ENCODE measurements around the gene NTRK3. TPM values are rescaled to one million over a fixed set of nuclear protein-coding genes. Genes with fewer than 3 reads are reported as not detected.

NTRK3 gene
- total RNA-seq, 1 donor from 2014 or later: not detected

DNA sequence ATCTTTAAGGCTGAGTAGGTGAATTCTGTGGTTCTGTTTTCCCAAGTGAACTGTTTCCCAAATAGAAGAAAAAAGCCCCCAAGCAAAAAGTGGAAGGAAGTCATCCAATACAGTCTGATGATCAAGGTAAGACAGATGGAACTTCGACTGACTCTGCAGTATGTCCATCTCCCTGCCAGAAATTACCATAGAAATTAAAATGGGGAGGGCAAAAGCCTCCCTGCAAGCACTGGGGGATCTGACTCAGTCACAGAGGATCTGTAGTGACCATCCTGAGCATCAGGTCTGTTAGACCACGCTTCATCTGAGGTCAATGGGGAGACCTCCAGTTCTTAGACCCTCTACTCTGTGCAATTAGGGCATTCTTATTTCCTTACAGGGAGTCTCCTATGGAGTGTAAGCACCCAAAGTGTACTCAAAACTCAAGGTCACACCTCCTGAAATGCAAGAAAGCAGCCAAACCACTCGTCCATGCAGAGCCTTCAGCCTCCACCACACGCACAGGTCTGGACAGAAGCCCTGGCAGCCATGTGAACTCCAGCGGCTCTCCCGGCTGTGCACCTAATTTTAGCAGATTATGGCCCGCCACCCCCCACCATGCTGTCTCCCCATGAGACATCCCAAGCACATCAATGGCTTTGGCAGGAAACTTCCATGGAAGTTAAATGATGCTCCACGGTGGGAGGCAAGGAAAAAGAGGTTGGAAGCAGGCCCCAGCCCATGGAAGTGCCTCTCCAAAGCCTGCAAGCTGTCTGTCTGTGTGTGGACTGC lies 348.7 kb downstream of the NTRK3 start:
- H3K4me1 Mint-ChIP-seq (ENCODE audit: unreplicated experiment): no peaks in the 10 kb centered on the region
- no peaks in the 10 kb centered on the region for H3K27me3 Mint-ChIP-seq (ENCODE audit: unreplicated experiment)
- no peaks in the 10 kb centered on the region for H3K36me3 Mint-ChIP-seq (ENCODE audit: unreplicated experiment)
- TF ChIP-seq, protein P1, sequence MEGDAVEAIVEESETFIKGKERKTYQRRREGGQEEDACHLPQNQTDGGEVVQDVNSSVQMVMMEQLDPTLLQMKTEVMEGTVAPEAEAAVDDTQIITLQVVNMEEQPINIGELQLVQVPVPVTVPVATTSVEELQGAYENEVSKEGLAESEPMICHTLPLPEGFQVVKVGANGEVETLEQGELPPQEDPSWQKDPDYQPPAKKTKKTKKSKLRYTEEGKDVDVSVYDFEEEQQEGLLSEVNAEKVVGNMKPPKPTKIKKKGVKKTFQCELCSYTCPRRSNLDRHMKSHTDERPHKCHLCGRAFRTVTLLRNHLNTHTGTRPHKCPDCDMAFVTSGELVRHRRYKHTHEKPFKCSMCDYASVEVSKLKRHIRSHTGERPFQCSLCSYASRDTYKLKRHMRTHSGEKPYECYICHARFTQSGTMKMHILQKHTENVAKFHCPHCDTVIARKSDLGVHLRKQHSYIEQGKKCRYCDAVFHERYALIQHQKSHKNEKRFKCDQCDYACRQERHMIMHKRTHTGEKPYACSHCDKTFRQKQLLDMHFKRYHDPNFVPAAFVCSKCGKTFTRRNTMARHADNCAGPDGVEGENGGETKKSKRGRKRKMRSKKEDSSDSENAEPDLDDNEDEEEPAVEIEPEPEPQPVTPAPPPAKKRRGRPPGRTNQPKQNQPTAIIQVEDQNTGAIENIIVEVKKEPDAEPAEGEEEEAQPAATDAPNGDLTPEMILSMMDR (IDR thresholded peaks at IDR 0.05): no peak
- H3K27ac Mint-ChIP-seq (ENCODE audit: unreplicated experiment): no peak overlapping the region
- no peak overlapping the region for H3K4me3 Mint-ChIP-seq (ENCODE audit: unreplicated experiment)
- H3K9me3 Mint-ChIP-seq (ENCODE audit: unreplicated experiment): peaks cover 6% of the 10 kb centered on the region
- DNase-seq (ENCODE audit: extremely low spot score, unreplicated experiment): no peak

DNA sequence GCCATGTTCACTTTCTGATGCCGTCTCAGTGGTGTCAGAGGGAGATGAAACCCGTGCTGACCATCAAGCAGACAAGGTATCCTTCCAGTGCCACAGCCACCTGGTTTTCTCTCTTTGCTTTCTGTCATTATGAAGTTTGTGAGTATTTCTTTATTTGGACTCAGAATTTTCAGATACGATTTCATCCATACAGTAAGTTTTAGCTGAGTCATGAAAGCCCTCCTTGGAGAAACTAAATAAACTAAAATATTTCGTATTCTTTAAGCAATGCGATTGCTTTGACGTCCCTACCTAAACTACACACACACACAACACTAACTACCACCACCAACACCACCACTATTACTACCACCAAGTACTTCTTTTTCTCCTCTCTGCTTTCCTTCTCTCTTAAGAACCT lies 350.1 kb downstream of the NTRK3 start:
- Mint-ChIP-seq H3K27ac (ENCODE audit: unreplicated experiment) (no peak overlapping the region), H3K9me3 (ENCODE audit: unreplicated experiment) (peaks cover 14% of the 10 kb centered on the region), H3K4me3 (ENCODE audit: unreplicated experiment) (no peak overlapping the region), H3K36me3 (ENCODE audit: unreplicated experiment) (no peaks in the 10 kb centered on the region), H3K4me1 (ENCODE audit: unreplicated experiment) (no peaks in the 10 kb centered on the region), H3K27me3 (ENCODE audit: unreplicated experiment) (no peaks in the 10 kb centered on the region)
- TF ChIP-seq, protein P1 (IDR thresholded peaks at IDR 0.05): no peak
- no peak for DNase-seq (ENCODE audit: extremely low spot score, unreplicated experiment)

DNA sequence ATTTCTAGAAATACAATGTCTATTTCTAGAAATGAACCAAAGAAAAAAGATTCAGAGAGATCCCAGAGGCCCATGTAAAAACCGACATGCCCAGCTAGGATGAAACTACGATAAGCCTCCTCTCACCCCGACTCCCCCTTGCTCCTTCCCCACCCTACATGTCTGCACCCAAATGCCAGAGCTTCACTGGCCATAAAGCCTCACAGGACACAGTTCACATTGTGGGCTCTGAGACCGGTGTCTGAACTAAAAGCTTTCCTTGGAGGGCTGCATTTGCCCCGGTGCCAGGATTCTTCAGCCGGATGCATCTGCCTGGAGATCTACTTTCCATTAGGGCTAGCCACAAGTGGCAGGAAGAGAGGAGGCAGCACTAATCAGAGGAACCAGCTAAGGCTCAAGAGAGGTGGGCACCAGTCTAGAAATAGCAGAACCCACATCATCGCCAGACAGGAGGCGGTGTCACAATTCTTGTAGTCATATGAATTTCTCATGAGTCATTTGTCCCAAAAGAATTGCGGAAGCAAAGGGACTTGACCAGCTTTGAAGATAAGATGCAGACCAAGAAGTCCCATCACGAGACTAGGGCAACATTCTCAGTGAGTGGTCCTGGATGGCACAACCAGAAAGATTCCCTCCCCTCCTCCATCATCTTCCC lies 353.6 kb downstream of the NTRK3 start:
- H3K27me3 Mint-ChIP-seq (ENCODE audit: unreplicated experiment): no peaks in the 10 kb centered on the region
- TF ChIP-seq, protein P1 (IDR thresholded peaks at IDR 0.05): no peak
- no peak for DNase-seq (ENCODE audit: extremely low spot score, unreplicated experiment)

DNA sequence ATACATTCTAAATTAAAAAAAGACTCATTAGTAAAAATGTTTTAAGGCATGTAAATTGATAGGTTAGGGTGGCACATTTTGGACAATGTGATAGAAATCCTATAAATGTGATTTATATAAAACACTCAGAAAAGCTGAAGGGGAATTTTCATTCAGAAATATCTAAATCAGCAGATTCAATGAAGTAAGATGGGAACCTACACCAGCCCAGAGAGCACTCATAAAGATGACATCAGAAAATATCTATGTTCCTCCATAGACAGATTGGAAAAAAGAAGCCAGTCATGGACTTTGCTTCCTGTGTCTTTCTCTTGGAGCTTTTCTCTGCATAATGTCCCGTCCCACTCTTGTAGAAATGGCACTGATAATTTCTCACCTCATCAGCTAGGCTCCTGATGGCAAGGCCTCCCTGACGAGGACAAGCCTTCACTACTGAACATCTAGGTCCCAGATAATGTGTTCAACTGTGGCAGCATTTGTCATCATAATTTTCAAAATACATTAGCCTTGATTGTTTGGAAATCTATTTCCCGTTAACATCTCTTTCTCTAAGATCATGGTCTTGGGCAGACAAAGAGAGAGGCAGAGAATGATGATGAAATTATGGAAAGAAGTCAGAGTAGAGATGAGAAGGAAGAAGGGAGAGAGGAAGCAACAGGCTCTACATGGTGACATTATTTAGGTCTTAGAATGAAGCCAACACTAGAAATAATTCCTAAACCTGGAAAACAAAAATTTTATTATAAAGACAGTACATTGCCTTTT lies 354.4 kb downstream of the NTRK3 start:
- TF ChIP-seq, protein P1 (IDR thresholded peaks at IDR 0.05): no peak
- Mint-ChIP-seq H3K27me3 (ENCODE audit: unreplicated experiment) (no peaks in the 10 kb centered on the region), H3K4me3 (ENCODE audit: unreplicated experiment) (no peak overlapping the region), H3K36me3 (ENCODE audit: unreplicated experiment) (no peaks in the 10 kb centered on the region), H3K27ac (ENCODE audit: unreplicated experiment) (no peak overlapping the region), H3K9me3 (ENCODE audit: unreplicated experiment) (peaks cover 22% of the 10 kb centered on the region), H3K4me1 (ENCODE audit: unreplicated experiment) (no peaks in the 10 kb centered on the region)
- no peak for DNase-seq (ENCODE audit: extremely low spot score, unreplicated experiment)

More for the DNA sequence above, 353.6 kb downstream of the NTRK3 start:
- peaks cover 22% of the 10 kb centered on the region for H3K9me3 Mint-ChIP-seq (ENCODE audit: unreplicated experiment)
- no peak overlapping the region for H3K27ac Mint-ChIP-seq (ENCODE audit: unreplicated experiment)
- H3K36me3 Mint-ChIP-seq (ENCODE audit: unreplicated experiment): no peaks in the 10 kb centered on the region
- no peak overlapping the region for H3K4me3 Mint-ChIP-seq (ENCODE audit: unreplicated experiment)
- no peaks in the 10 kb centered on the region for H3K4me1 Mint-ChIP-seq (ENCODE audit: unreplicated experiment)

DNA sequence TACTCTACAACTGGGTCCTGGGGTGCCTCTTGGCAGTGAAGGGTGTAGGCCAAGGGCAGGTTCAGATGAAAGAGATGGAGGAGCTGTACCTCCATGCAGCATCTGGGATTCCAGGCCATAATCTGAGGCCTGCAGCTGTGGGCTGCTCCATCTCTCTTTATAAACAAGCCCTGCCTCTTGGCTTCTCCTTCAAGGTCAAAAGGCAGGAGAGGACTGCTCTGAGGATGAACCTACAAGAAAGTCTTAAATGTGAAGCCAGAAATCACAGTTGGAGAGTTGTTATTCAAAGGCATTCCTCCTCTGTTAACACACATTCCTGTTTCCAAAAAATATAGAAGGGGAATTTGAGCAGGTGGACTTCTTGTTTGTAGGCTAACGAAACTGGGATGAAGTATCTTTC lies 355.5 kb downstream of the NTRK3 start:
- DNase-seq (ENCODE audit: extremely low spot score, unreplicated experiment): no peak
- H3K4me3 Mint-ChIP-seq (ENCODE audit: unreplicated experiment): no peak overlapping the region
- H3K36me3 Mint-ChIP-seq (ENCODE audit: unreplicated experiment): no peaks in the 10 kb centered on the region
- H3K9me3 Mint-ChIP-seq (ENCODE audit: unreplicated experiment): peaks cover 22% of the 10 kb centered on the region
- H3K27ac Mint-ChIP-seq (ENCODE audit: unreplicated experiment): no peak overlapping the region
- no peaks in the 10 kb centered on the region for H3K4me1 Mint-ChIP-seq (ENCODE audit: unreplicated experiment)
- no peaks in the 10 kb centered on the region for H3K27me3 Mint-ChIP-seq (ENCODE audit: unreplicated experiment)
- TF ChIP-seq, protein P1 (IDR thresholded peaks at IDR 0.05): no peak

Data from osteocyte (in vitro differentiated cells).